Measurements from ENCODE around the gene FAM177B.

The FAM177B gene

DNA sequence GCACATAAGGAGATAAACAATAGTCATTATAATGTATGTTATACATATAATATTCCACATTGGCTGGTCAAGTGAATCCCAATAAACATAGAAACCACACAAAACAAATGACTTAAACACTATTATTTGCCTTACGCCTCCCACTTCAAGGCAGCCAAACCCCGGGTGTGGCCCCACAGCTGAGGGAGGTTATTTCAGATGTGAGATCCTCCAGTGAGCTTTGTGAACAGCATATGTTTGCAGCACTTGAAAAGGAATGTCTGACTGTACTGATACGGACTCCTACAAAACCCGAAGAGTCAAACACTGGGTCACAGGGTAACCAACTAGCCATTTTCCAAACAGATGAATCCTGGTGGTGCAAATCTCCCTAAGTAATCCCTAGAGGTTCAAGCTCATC, 50.7 kb downstream of the FAM177B start:
- H3K36me3 ChIP-seq (ENCODE audit: insufficient read depth, low read length): no peaks in the 10 kb centered on the region
- H3K4me1 ChIP-seq (ENCODE audit: insufficient read depth, low read length): no peaks in the 10 kb centered on the region
- H3K4me2 ChIP-seq (ENCODE audit: insufficient read depth, low read length): no peak overlapping the region
- no peak for ATAC-seq (ENCODE audit: insufficient read depth, low read depth)
- no peak overlapping the region for H3K27ac ChIP-seq (ENCODE audit: low read length)
- no peak overlapping the region for H3K9ac ChIP-seq (ENCODE audit: low read depth, low read length)
- H3K27me3 ChIP-seq (ENCODE audit: insufficient read depth, low read length, poor library complexity): no peaks in the 10 kb centered on the region
- DNase-seq: no peak
- H3K79me2 ChIP-seq (ENCODE audit: insufficient read depth, low read length): no peaks in the 10 kb centered on the region
- no peak overlapping the region for H2AFZ ChIP-seq (ENCODE audit: low read depth, low read length)
- TF ChIP-seq EZH2 (IDR thresholded peaks at IDR 0.05; ENCODE audit: borderline replicate concordance, low read depth, low read length, severe bottlenecking): no peak
- TF ChIP-seq, protein P1, sequence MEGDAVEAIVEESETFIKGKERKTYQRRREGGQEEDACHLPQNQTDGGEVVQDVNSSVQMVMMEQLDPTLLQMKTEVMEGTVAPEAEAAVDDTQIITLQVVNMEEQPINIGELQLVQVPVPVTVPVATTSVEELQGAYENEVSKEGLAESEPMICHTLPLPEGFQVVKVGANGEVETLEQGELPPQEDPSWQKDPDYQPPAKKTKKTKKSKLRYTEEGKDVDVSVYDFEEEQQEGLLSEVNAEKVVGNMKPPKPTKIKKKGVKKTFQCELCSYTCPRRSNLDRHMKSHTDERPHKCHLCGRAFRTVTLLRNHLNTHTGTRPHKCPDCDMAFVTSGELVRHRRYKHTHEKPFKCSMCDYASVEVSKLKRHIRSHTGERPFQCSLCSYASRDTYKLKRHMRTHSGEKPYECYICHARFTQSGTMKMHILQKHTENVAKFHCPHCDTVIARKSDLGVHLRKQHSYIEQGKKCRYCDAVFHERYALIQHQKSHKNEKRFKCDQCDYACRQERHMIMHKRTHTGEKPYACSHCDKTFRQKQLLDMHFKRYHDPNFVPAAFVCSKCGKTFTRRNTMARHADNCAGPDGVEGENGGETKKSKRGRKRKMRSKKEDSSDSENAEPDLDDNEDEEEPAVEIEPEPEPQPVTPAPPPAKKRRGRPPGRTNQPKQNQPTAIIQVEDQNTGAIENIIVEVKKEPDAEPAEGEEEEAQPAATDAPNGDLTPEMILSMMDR (IDR thresholded peaks at IDR 0.05; ENCODE audit: borderline replicate concordance, extremely low read depth, low read length, poor library complexity, severe bottlenecking): no peak
- H3K4me3 ChIP-seq (ENCODE audit: low read depth in 1 of 2, low read length in 2 of 2): no peak overlapping the region
- H4K20me1 ChIP-seq (ENCODE audit: insufficient read depth, low read length): no peaks in the 10 kb centered on the region
- H3K9me3 ChIP-seq (ENCODE audit: insufficient read depth, low read length, severe bottlenecking): no peaks in the 10 kb centered on the region

DNA sequence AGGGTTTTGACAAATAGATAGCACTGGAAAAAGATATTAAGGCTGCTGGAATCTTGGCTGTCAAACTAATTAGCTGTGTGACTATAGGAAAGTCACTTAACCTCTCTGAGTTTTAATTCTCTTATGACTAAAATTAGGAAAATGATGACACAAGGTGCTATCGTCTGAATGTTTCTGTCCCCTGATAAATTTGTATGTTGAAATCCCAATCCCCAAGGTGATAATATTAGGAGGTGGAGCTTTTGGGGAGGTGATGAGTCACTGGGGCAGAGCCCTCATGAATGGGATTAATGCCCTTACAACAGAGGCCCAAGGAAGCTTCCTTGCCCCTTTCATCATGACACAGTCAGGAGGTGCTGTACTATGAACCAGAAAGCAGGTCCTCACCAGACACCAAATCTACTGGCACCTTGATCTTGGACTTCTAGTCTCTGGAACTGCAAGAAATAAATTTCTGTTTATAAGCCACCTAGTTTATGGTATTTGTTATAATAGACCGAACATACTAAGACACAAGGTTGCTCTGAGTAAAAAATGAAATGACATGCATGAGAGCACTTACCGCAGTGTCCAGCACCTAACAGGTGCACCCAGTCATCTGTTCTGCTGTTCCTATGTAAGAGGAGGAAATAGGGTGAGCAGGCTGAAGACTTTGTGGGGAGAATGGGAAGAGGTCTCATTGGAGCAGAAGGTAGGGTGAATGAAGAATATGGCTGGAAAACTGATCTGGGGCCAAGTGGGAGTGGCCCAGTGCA, 51.6 kb downstream of the FAM177B start:
- Histone ChIP-seq H3K4me3 (ENCODE audit: low read depth in 1 of 2, low read length in 2 of 2) (no peak overlapping the region), H3K27me3 (ENCODE audit: insufficient read depth, low read length, poor library complexity) (no peaks in the 10 kb centered on the region), H3K4me2 (ENCODE audit: insufficient read depth, low read length) (no peak overlapping the region), H3K36me3 (ENCODE audit: insufficient read depth, low read length) (no peaks in the 10 kb centered on the region), H3K9ac (ENCODE audit: low read depth, low read length) (no peak overlapping the region), H3K4me1 (ENCODE audit: insufficient read depth, low read length) (no peaks in the 10 kb centered on the region), H3K79me2 (ENCODE audit: insufficient read depth, low read length) (no peaks in the 10 kb centered on the region), H3K27ac (ENCODE audit: low read length) (no peak overlapping the region), H3K9me3 (ENCODE audit: insufficient read depth, low read length, severe bottlenecking) (no peaks in the 10 kb centered on the region), H2AFZ (ENCODE audit: low read depth, low read length) (no peak overlapping the region), H4K20me1 (ENCODE audit: insufficient read depth, low read length) (no peaks in the 10 kb centered on the region)
- DNase-seq (no peak), ATAC-seq (ENCODE audit: insufficient read depth, low read depth) (no peak)
- TF ChIP-seq, protein P1 (IDR thresholded peaks at IDR 0.05; ENCODE audit: borderline replicate concordance, extremely low read depth, low read length, poor library complexity, severe bottlenecking): no peak
- TF ChIP-seq EZH2 (IDR thresholded peaks at IDR 0.05; ENCODE audit: borderline replicate concordance, low read depth, low read length, severe bottlenecking): no peak

DNA sequence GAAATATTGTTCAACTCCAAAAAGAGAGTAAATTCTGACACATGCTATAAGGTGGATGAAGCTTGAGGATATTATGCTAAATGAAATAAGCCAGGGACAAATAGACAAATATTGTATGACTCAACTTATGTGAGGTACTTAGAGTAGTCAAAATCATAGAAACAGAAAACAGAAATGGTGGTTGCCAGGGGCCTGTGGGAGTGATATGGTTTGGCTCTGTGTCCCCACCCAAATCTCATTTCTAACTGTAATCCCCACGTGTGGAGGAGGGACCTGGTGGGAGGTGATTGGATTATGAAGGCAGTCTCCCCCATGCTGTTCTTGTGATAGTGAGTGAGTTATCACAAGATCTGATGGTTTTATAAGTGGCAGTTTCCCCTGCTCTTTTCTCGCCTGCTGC, 53.1 kb downstream of the FAM177B start:
- H3K27me3 ChIP-seq (ENCODE audit: insufficient read depth, low read length, poor library complexity): no peaks in the 10 kb centered on the region
- H3K36me3 ChIP-seq (ENCODE audit: insufficient read depth, low read length): no peaks in the 10 kb centered on the region
- no peak overlapping the region for H2AFZ ChIP-seq (ENCODE audit: low read depth, low read length)
- TF ChIP-seq, protein P1 (IDR thresholded peaks at IDR 0.05; ENCODE audit: borderline replicate concordance, extremely low read depth, low read length, poor library complexity, severe bottlenecking): no peak
- TF ChIP-seq EZH2 (IDR thresholded peaks at IDR 0.05; ENCODE audit: borderline replicate concordance, low read depth, low read length, severe bottlenecking): no peak
- H3K79me2 ChIP-seq (ENCODE audit: insufficient read depth, low read length): no peaks in the 10 kb centered on the region
- no peak overlapping the region for H3K9ac ChIP-seq (ENCODE audit: low read depth, low read length)
- H3K4me1 ChIP-seq (ENCODE audit: insufficient read depth, low read length): no peaks in the 10 kb centered on the region
- no peak overlapping the region for H3K4me3 ChIP-seq (ENCODE audit: low read depth in 1 of 2, low read length in 2 of 2)
- H4K20me1 ChIP-seq (ENCODE audit: insufficient read depth, low read length): no peaks in the 10 kb centered on the region
- no peak for ATAC-seq (ENCODE audit: insufficient read depth, low read depth)
- DNase-seq: no peak
- no peak overlapping the region for H3K4me2 ChIP-seq (ENCODE audit: insufficient read depth, low read length)
- no peaks in the 10 kb centered on the region for H3K9me3 ChIP-seq (ENCODE audit: insufficient read depth, low read length, severe bottlenecking)
- H3K27ac ChIP-seq (ENCODE audit: low read length): no peak overlapping the region
